HepG2 (cell line): ENCODE results near the gene NDUFB3. TPM values are rescaled to one million over a fixed set of nuclear protein-coding genes. Genes with fewer than 3 reads are reported as not detected.

ENCODE experiments used
- ONECUT2 ChIP-seq: sonication (generic); formaldehyde crosslinking; IDR thresholded peaks from 2 replicates; pipeline ENCODE4 v1.4.0; 2020; ENCODE audit warnings: missing genetic modification reagents
- SMAD3 ChIP-seq: sonication (generic); formaldehyde crosslinking; IDR thresholded peaks from 2 replicates; pipeline ENCODE4 v1.4.0; 2020; ENCODE audit warnings: missing genetic modification reagents
- THAP11 ChIP-seq: IDR thresholded peaks from 2 replicates; pipeline ENCODE4 v1.6.1; 2016; ENCODE audit warnings: missing biosample characterization, missing genetic modification reagents
- TRIM24 ChIP-seq: sonication (generic); formaldehyde crosslinking; IDR thresholded peaks from 2 replicates; pipeline ENCODE4 v1.8.0; 2022; ENCODE audit warnings: mild to moderate bottlenecking, missing genetic modification reagents
- ZNF207 ChIP-seq: fragments of 450-650 bp; IDR thresholded peaks from 2 replicates; pipeline ENCODE4 v1.6.1; 2016; ENCODE audit warnings: antibody characterized with exemption, borderline replicate concordance
- ZNF484 ChIP-seq: sonication (generic); formaldehyde crosslinking; IDR thresholded peaks from 2 replicates; pipeline ENCODE4 v1.5.1; 2020; ENCODE audit warnings: mild to moderate bottlenecking, low read depth, missing genetic modification reagents, borderline replicate concordance
- ZNF558 ChIP-seq: sonication (generic); formaldehyde crosslinking; IDR thresholded peaks from 2 replicates; pipeline ENCODE4 v1.9.0; 2022; ENCODE audit warnings: mild to moderate bottlenecking, missing genetic modification reagents, borderline replicate concordance
- ZNF83 ChIP-seq: sonication (generic); formaldehyde crosslinking; IDR thresholded peaks from 2 replicates; pipeline ENCODE4 v1.4.0; 2020; ENCODE audit warnings: missing genetic modification reagents, mild to moderate bottlenecking, borderline replicate concordance
- ZNF841 ChIP-seq: sonication (generic); formaldehyde crosslinking; IDR thresholded peaks from 2 replicates; pipeline ENCODE4 v1.8.1; 2023; ENCODE audit warnings: missing genetic modification reagents, borderline replicate concordance
- ZSCAN31 ChIP-seq: sonication (generic); formaldehyde crosslinking; IDR thresholded peaks from 2 replicates; pipeline ENCODE4 v1.5.0; 2020; ENCODE audit warnings: low read depth, mild to moderate bottlenecking, missing genetic modification reagents
- polyA plus RNA-seq, 8 experiments: library from polyadenylated mRNA; depleted of rRNA in 3 of 8; stranded (reverse) in 7 of 8; unstranded in 1 of 8; fragments of >200 nt; fragmentation: Illumina TruSeq in 4 of 8; extraction: Trizol in 4 of 8; gene quantifications; 2 replicates each; pipeline versions ENCODE4 v1.2.1 to v1.2.3, GENCODE V29; 2011 to 2016; ENCODE audit warnings: low read depth in 4 of 8, missing spikeins in 1 of 8, mixed read lengths in 1 of 8; ENCODE audit not compliant: insufficient read depth in 1 of 8
- total RNA-seq, 5 experiments: library from RNA; depleted of rRNA; stranded (reverse); fragments of >200 nt; fragmentation: Illumina TruSeq; extraction: Trizol; gene quantifications; 2 replicates each; pipeline ENCODE4 v1.2.3, GENCODE V29; 2016; ENCODE audit warnings: low read depth in 1 of 5
- TF ChIP-seq, protein P1 (sequence below): sonication (generic); formaldehyde crosslinking; IDR thresholded peaks from 2 replicates; pipeline ENCODE4 v1.4.0; 2020; ENCODE audit warnings: missing genetic modification reagents, borderline replicate concordance
- TF ChIP-seq, protein P2 (sequence below): sonication (generic); formaldehyde crosslinking; IDR thresholded peaks from 2 replicates; pipeline ENCODE4 v1.9.0; 2021; ENCODE audit warnings: missing genetic modification reagents, borderline replicate concordance
- TF ChIP-seq, protein P3 (sequence below): sonication (generic); formaldehyde crosslinking; IDR thresholded peaks from 2 replicates; pipeline ENCODE4 v1.4.0; 2020; ENCODE audit warnings: low read depth, missing genetic modification reagents
- TF ChIP-seq, protein P4 (sequence below): sonication (generic); formaldehyde crosslinking; conservative IDR thresholded peaks from 2 replicates; pipeline ENCODE4 v1.4.0; 2020; ENCODE audit warnings: missing genetic modification reagents
- TF ChIP-seq, protein P5 (sequence below): IDR thresholded peaks from 2 replicates; pipeline ENCODE4 v1.6.1; 2016; ENCODE audit warnings: low read depth, borderline replicate concordance

Gene NDUFB3
- total and polyA plus RNA-seq, 2 of the 13 experiments (the other 11 are each of a cell fraction or from before 2014, with no cell fraction given), result 50.7 to 159 TPM

DNA sequence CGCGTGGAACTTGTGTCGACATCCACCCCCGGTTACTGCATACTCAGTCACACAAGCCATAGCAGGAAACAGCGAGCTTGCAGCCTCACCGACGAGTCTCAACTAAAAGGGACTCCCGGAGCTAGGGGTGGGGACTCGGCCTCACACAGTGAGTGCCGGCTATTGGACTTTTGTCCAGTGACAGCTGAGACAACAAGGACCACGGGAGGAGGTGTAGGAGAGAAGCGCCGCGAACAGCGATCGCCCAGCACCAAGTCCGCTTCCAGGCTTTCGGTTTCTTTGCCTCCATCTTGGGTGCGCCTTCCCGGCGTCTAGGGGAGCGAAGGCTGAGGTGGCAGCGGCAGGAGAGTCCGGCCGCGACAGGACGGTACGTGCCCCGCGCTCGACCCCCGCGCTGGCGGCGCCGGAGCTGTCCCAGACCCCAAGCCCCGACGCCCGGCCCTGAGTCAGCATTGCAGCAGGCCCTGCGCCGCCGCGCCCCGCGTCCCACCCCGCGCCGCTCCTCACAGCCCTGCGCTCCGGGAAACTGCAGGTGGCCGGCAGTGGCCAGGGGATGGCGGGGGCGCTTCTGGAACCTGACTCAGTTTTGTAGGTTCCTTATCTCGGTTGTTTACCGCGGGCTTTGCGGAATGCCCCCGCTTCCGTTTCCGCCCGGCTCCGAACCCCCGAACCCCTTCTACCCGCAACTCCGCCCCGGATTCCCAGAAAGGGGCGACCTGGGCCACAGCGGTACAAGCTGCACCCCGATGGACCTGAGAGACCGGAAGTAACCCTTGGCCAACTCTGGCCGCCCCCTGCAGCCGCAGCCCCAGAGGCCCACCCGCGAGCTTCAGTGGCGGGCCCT, 44.5 kb downstream of the NDUFB3 start, which contains the start of gene CFLAR (continued):
- peak; percentile 21; the same call in 1 of the 2 replicates for TF ChIP-seq ZNF83
- no peak for TF ChIP-seq ONECUT2 (CRISPR knock-in tag)
- TF ChIP-seq, protein P1, sequence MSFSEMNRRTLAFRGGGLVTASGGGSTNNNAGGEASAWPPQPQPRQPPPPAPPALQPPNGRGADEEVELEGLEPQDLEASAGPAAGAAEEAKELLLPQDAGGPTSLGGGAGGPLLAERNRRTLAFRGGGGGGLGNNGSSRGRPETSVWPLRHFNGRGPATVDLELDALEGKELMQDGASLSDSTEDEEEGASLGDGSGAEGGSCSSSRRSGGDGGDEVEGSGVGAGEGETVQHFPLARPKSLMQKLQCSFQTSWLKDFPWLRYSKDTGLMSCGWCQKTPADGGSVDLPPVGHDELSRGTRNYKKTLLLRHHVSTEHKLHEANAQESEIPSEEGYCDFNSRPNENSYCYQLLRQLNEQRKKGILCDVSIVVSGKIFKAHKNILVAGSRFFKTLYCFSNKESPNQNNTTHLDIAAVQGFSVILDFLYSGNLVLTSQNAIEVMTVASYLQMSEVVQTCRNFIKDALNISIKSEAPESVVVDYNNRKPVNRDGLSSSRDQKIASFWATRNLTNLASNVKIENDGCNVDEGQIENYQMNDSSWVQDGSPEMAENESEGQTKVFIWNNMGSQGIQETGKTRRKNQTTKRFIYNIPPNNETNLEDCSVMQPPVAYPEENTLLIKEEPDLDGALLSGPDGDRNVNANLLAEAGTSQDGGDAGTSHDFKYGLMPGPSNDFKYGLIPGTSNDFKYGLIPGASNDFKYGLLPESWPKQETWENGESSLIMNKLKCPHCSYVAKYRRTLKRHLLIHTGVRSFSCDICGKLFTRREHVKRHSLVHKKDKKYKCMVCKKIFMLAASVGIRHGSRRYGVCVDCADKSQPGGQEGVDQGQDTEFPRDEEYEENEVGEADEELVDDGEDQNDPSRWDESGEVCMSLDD, result peak; percentile 100
- TF ChIP-seq ZNF484, result no peak
- peak; percentile 83 for TF ChIP-seq ZSCAN31 (CRISPR knock-in tag)
- TF ChIP-seq SMAD3 (CRISPR knock-in tag), result 0 out of 2 replicates have a peak, but pooled peaks have one; percentile 14
- TF ChIP-seq ZNF841 (CRISPR knock-in tag), result no peak
- TF ChIP-seq, protein P2, sequence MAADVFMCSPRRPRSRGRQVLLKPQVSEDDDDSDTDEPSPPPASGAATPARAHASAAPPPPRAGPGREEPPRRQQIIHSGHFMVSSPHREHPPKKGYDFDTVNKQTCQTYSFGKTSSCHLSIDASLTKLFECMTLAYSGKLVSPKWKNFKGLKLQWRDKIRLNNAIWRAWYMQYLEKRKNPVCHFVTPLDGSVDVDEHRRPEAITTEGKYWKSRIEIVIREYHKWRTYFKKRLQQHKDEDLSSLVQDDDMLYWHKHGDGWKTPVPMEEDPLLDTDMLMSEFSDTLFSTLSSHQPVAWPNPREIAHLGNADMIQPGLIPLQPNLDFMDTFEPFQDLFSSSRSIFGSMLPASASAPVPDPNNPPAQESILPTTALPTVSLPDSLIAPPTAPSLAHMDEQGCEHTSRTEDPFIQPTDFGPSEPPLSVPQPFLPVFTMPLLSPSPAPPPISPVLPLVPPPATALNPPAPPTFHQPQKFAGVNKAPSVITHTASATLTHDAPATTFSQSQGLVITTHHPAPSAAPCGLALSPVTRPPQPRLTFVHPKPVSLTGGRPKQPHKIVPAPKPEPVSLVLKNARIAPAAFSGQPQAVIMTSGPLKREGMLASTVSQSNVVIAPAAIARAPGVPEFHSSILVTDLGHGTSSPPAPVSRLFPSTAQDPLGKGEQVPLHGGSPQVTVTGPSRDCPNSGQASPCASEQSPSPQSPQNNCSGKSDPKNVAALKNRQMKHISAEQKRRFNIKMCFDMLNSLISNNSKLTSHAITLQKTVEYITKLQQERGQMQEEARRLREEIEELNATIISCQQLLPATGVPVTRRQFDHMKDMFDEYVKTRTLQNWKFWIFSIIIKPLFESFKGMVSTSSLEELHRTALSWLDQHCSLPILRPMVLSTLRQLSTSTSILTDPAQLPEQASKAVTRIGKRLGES (CRISPR knock-in tag), result peak; percentile 87; the same call in 1 of the 2 replicates
- TF ChIP-seq, protein P3, sequence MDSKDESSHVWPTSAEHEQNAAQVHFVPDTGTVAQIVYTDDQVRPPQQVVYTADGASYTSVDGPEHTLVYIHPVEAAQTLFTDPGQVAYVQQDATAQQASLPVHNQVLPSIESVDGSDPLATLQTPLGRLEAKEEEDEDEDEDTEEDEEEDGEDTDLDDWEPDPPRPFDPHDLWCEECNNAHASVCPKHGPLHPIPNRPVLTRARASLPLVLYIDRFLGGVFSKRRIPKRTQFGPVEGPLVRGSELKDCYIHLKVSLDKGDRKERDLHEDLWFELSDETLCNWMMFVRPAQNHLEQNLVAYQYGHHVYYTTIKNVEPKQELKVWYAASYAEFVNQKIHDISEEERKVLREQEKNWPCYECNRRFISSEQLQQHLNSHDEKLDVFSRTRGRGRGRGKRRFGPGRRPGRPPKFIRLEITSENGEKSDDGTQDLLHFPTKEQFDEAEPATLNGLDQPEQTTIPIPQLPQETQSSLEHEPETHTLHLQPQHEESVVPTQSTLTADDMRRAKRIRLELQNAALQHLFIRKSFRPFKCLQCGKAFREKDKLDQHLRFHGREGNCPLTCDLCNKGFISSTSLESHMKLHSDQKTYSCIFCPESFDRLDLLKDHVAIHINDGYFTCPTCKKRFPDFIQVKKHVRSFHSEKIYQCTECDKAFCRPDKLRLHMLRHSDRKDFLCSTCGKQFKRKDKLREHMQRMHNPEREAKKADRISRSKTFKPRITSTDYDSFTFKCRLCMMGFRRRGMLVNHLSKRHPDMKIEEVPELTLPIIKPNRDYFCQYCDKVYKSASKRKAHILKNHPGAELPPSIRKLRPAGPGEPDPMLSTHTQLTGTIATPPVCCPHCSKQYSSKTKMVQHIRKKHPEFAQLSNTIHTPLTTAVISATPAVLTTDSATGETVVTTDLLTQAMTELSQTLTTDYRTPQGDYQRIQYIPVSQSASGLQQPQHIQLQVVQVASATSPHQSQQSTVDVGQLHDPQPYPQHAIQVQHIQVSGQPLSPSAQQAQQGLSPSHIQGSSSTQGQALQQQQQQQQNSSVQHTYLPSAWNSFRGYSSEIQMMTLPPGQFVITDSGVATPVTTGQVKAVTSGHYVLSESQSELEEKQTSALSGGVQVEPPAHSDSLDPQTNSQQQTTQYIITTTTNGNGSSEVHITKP (CRISPR knock-in tag), result 0 out of 2 replicates have a peak, but pooled peaks have one; percentile 32
- TF ChIP-seq, protein P4, sequence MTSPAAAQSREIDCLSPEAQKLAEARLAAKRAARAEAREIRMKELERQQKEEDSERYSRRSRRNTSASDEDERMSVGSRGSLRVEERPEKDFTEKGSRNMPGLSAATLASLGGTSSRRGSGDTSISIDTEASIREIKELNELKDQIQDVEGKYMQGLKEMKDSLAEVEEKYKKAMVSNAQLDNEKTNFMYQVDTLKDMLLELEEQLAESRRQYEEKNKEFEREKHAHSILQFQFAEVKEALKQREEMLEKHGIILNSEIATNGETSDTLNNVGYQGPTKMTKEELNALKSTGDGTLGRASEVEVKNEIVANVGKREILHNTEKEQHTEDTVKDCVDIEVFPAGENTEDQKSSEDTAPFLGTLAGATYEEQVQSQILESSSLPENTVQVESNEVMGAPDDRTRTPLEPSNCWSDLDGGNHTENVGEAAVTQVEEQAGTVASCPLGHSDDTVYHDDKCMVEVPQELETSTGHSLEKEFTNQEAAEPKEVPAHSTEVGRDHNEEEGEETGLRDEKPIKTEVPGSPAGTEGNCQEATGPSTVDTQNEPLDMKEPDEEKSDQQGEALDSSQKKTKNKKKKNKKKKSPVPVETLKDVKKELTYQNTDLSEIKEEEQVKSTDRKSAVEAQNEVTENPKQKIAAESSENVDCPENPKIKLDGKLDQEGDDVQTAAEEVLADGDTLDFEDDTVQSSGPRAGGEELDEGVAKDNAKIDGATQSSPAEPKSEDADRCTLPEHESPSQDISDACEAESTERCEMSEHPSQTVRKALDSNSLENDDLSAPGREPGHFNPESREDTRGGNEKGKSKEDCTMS (CRISPR knock-in tag), result no peak
- TF ChIP-seq THAP11, result no peak; the same call in 1 of the 2 replicates
- peak; percentile 10; the same call in 1 of the 2 replicates for TF ChIP-seq TRIM24
- no peak for TF ChIP-seq ZNF207
- TF ChIP-seq, protein P5, sequence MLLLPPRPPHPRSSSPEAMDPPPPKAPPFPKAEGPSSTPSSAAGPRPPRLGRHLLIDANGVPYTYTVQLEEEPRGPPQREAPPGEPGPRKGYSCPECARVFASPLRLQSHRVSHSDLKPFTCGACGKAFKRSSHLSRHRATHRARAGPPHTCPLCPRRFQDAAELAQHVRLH (CRISPR knock-in tag), result no peak; the same call in 1 of the 2 replicates
- TF ChIP-seq ZNF558 (CRISPR knock-in tag), result peak; percentile 90; the same call in 1 of the 2 replicates
